ENCODE data around the gene CFAP299.
A peak's percentile ranks its signal among the peaks of the same experiment; 100 is the strongest.
"Not testable (repeated sequence)": the region's sequence is repeated elsewhere in the genome, so short reads cannot be mapped to it uniquely, and the experiment has no call there.

The CFAP299 gene

GRCh38 chr4:80333121-80333520, 2.4 kb upstream of the CFAP299 start:
- DNase-seq, result no peak

- no peak for DNase-seq
Observed at GRCh38 chr4:80334568-80334967, 962 bp upstream of the CFAP299 start.

- no peak for DNase-seq
Observed at GRCh38 chr4:80335226-80335553, 340 bp upstream of the CFAP299 start.

- DNase-seq, result peak; percentile 47
Observed at GRCh38 chr4:80336582-80336981, 1.1 kb downstream of the CFAP299 start.

- peak; percentile 17 for DNase-seq
Observed at GRCh38 chr4:80340036-80340435, 4.5 kb downstream of the CFAP299 start.

GRCh38 chr4:80342684-80343083, 7.2 kb downstream of the CFAP299 start:
- not testable (repeated sequence) for DNase-seq

- DNase-seq, result no peak
Observed at GRCh38 chr4:80343887-80344286, 8.4 kb downstream of the CFAP299 start.

- no peak for DNase-seq
Observed at GRCh38 chr4:80360084-80360483, 24.6 kb downstream of the CFAP299 start.

- peak; percentile 10 for DNase-seq
Observed at GRCh38 chr4:80360900-80361299, 25.4 kb downstream of the CFAP299 start.

GRCh38 chr4:80361329-80361900, 25.9 kb downstream of the CFAP299 start:
- peak; percentile 40 for DNase-seq

- peak; percentile 38 for DNase-seq
Observed at GRCh38 chr4:80362578-80363181, 27.1 kb downstream of the CFAP299 start.

GRCh38 chr4:80365928-80366327, 30.4 kb downstream of the CFAP299 start:
- DNase-seq, result peak; percentile 59

- DNase-seq, result peak; percentile 32
Observed at GRCh38 chr4:80367737-80368136, 32.2 kb downstream of the CFAP299 start.

- no peak for DNase-seq
Observed at GRCh38 chr4:80370635-80371034, 35.1 kb downstream of the CFAP299 start.

- no peak for DNase-seq
Observed at GRCh38 chr4:80371046-80371445, 35.5 kb downstream of the CFAP299 start.

GRCh38 chr4:80374180-80374579, 38.6 kb downstream of the CFAP299 start:
- no peak for DNase-seq

- no peak for DNase-seq
Observed at GRCh38 chr4:80382090-80382832, 46.7 kb downstream of the CFAP299 start.

- no peak for DNase-seq
Observed at GRCh38 chr4:80385397-80386280, 50.1 kb downstream of the CFAP299 start.

GRCh38 chr4:80386281-80386886, 50.9 kb downstream of the CFAP299 start:
- DNase-seq, result no peak

GRCh38 chr4:80387390-80388283, 52.1 kb downstream of the CFAP299 start:
- no peak for DNase-seq

- DNase-seq, result no peak
Observed at GRCh38 chr4:80388284-80388607, 52.7 kb downstream of the CFAP299 start.

- no peak for DNase-seq
Observed at GRCh38 chr4:80390178-80390577, 54.6 kb downstream of the CFAP299 start.

All from fibroblast of skin of right biceps (primary cell).